Measurements from ENCODE around the gene MUC6. TPM values are rescaled to one million over a fixed set of nuclear protein-coding genes. Genes with fewer than 3 reads are reported as not detected.

Gene MUC6, protein sequence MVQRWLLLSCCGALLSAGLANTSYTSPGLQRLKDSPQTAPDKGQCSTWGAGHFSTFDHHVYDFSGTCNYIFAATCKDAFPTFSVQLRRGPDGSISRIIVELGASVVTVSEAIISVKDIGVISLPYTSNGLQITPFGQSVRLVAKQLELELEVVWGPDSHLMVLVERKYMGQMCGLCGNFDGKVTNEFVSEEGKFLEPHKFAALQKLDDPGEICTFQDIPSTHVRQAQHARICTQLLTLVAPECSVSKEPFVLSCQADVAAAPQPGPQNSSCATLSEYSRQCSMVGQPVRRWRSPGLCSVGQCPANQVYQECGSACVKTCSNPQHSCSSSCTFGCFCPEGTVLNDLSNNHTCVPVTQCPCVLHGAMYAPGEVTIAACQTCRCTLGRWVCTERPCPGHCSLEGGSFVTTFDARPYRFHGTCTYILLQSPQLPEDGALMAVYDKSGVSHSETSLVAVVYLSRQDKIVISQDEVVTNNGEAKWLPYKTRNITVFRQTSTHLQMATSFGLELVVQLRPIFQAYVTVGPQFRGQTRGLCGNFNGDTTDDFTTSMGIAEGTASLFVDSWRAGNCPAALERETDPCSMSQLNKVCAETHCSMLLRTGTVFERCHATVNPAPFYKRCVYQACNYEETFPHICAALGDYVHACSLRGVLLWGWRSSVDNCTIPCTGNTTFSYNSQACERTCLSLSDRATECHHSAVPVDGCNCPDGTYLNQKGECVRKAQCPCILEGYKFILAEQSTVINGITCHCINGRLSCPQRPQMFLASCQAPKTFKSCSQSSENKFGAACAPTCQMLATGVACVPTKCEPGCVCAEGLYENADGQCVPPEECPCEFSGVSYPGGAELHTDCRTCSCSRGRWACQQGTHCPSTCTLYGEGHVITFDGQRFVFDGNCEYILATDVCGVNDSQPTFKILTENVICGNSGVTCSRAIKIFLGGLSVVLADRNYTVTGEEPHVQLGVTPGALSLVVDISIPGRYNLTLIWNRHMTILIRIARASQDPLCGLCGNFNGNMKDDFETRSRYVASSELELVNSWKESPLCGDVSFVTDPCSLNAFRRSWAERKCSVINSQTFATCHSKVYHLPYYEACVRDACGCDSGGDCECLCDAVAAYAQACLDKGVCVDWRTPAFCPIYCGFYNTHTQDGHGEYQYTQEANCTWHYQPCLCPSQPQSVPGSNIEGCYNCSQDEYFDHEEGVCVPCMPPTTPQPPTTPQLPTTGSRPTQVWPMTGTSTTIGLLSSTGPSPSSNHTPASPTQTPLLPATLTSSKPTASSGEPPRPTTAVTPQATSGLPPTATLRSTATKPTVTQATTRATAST (N-terminal part only)
- polyA plus RNA-seq = not detected

DNA sequence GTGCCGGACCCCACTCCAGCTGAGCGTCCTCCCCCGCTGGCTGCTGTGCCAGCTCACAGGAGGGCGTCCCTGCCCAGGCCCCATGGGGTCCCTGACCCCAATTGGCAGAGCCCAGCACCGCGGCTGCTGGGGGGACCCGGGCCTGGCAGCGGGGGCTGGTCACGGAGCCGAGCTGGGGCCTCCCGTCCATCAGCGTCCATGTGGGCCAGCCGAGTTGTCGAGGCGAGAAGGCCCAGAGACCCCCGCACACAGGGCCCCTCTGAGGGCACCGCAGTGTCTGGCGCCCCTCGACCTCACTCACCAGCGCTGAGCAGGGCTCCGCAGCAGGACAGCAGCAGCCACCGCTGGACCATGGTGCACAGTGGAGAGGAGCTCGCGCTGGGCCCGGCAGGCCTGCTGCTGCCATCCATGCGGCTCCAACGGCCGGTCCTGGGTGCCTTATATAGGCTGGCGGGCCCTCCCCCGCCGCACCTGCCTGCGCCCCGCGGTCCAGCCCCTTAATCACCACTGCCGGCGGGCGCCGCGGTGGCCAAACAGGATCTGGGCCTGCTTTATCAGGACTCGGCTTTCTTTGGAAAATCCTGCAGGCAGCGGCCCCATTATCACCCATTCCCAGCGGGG, at the start of gene MUC6:
MUC6 (minus strand) TSS at position 416 of the 621 bp plus-strand sequence; CDS start at position 353, 63 bp downstream.
- no peak for DNase-seq
- Mint-ChIP-seq H3K27me3 (ENCODE audit: low read depth in 3 of 3) (peaks cover 3 to 11% (median 4%) of the 10 kb centered on the region in 3 donors), H3K4me1 (no peaks in the 10 kb centered on the region), H3K27ac (no peak within 1 kb of the TSS), H3K9me3 (no peaks in the 10 kb centered on the region), H3K4me3 (no peak within 1 kb of the TSS), H3K36me3 (no peaks in the 10 kb centered on the region)

DNA sequence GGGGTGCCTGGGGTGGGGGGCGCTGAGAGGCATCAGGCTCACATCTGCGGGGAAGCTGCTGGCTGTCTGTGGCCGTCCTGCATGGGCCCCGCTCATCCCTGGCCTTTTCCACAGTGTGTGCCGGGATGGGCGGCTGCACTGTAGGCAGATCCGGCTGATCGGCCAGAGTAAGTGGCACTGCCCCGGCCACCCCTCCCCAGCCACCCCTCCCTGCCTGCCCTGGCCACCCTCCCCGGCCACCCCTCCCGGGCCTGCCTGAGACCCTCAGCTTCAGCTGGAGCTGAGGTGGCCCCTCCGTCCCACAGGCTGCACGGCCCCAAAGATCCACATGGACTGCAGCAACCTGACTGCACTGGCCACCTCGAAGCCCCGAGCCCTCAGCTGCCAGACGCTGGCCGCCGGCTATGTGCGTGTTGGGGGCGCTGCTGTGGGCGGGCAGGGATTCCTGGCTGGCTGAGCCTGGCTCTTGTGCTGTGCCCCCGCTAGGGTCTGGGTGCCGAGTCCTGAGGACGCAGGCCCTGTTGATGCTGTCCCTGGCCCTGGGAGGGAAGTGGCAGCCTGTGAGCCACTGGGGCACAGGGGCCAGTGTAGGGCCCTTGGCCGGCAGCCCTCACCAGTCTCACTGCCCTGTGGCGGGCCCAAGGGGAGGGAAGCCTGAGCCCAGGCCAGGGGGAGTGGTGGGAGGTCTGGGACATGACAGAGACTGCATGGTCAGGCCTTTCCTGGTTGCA, 49.1 kb upstream of the MUC6 start:
- no peaks in the 10 kb centered on the region for H3K4me1 Mint-ChIP-seq
- no peak overlapping the region for H3K27ac Mint-ChIP-seq
- H3K36me3 Mint-ChIP-seq = no peaks in the 10 kb centered on the region
- H3K9me3 Mint-ChIP-seq = no peaks in the 10 kb centered on the region
- no peaks in the 10 kb centered on the region for H3K27me3 Mint-ChIP-seq (ENCODE audit: low read depth in 3 of 3)
- no peak overlapping the region for H3K4me3 Mint-ChIP-seq
- no peak for DNase-seq

DNA sequence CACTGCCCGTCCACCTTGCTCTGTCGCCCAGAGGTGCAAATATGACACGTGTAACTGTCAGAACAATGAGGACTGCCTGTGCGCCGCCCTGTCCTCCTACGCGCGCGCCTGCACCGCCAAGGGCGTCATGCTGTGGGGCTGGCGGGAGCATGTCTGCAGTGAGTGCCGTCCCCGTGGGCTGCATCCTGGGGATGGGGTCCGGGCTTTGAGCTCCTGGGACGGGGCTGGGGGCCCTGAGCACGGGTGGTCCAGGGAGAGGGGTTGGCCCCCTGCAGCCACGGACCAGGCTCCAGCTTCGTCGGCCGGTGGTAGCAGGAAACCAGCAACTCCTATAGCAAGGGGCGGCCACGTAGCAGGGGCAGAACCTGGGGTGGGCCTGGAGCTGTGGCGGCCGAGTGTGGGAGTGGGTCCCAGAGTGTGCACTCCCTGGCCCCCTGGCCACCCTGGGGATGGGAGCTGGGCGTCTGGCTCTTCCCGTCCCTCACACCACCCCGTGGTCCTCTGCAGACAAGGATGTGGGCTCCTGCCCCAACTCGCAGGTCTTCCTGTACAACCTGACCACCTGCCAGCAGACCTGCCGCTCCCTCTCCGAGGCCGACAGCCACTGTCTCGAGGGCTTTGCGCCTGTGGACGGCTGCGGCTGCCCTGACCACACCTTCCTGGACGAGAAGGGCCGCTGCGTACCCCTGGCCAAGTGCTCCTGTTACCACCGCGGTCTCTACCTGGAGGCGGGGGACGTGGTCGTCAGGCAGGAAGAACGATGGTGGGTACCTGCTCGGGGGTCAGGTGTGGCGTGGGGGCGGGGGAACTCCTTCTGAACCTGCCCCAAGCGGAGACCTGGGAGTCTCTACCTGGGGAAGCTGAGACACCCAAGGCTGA, 48.3 kb upstream of the MUC6 start:
- Mint-ChIP-seq H3K27me3 (ENCODE audit: low read depth in 3 of 3) (no peaks in the 10 kb centered on the region), H3K36me3 (no peaks in the 10 kb centered on the region), H3K4me1 (no peaks in the 10 kb centered on the region), H3K4me3 (no peak overlapping the region), H3K9me3 (no peaks in the 10 kb centered on the region), H3K27ac (no peak overlapping the region)
- peak in 1 of 3 donors; percentile 8 for DNase-seq

DNA sequence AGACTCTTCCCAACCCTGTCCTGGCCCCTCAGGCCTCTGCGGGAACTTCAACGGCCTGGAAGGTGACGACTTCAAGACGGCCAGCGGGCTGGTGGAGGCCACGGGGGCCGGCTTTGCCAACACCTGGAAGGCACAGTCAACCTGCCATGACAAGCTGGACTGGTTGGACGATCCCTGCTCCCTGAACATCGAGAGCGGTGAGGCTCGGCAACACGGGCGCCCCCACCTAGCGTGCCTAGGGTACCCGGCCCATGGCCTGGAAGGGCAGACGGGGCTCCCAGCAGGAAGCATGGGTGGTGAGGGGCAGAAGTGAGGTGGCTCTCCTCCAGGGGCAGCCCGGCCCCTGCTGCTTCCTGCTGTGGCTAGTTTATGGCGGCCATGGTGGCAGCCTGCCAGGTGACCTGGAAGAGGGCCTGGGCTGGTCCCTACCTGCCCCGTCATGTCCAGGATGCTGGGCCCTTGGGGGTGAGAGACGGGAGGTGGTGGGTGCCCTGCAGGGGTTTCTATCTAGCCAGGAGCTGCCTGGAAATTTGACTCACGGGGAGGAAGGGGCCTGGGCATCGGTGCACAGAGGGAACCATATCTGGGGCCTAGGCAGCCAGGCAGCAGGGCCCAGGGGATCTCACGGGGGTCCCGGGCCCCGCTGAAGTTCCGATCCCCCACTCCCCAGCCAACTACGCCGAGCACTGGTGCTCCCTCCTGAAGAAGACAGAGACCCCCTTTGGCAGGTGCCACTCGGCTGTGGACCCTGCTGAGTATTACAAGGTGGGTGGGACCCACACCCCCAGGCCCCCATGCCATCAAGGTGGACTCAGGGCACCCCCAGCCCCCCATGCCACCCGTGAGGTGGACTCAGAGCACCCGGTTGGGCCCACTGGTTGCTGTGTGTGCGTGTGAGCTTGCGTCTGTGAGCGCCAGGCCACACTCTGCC, 47.4 kb upstream of the MUC6 start:
- no peak for DNase-seq

DNA sequence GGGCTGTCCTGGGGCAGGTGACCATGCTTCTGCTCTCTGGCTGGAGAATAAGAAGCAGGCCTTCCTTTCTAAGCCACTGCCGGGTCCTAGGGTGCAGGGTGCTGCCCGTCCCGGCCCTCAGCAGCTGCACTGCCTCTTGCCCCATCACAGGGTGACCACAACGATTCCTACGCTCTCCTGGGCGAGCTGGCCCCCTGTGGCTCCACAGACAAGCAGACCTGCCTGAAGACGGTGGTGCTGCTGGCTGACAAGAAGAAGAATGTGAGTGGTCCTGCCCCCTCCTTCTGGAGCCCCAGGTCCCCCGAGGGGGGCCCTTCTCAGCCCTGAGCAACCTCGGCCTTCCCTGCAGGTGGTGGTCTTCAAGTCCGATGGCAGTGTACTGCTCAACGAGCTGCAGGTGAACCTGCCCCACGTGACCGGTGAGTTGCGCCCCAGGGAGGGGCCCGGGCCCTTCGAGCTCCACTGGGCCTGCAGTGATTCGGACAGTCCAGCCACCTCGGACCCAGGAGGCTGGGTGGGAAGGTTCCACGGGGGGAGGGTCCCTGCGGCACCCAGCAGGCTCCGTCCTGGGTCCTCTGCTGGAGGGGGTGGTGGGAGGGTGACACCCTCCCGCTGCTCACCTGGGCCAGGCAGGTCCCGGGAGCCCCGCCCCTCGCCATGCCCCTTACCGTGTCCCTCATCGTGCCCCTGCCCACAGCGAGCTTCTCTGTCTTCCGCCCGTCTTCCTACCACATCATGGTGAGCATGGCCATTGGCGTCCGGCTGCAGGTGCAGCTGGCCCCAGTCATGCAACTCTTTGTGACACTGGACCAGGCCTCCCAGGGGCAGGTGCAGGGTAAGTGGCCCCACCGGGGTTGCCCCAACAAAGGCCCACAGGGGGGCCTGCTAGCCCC, 46.5 kb upstream of the MUC6 start:
- H3K9me3 Mint-ChIP-seq = no peaks in the 10 kb centered on the region

More for the DNA sequence above, 47.4 kb upstream of the MUC6 start:
- no peak overlapping the region for H3K27ac Mint-ChIP-seq
- H3K9me3 Mint-ChIP-seq = no peaks in the 10 kb centered on the region
- H3K27me3 Mint-ChIP-seq (ENCODE audit: low read depth in 3 of 3) = no peaks in the 10 kb centered on the region
- no peaks in the 10 kb centered on the region for H3K36me3 Mint-ChIP-seq
- H3K4me3 Mint-ChIP-seq = no peak overlapping the region
- H3K4me1 Mint-ChIP-seq = no peaks in the 10 kb centered on the region

DNA sequence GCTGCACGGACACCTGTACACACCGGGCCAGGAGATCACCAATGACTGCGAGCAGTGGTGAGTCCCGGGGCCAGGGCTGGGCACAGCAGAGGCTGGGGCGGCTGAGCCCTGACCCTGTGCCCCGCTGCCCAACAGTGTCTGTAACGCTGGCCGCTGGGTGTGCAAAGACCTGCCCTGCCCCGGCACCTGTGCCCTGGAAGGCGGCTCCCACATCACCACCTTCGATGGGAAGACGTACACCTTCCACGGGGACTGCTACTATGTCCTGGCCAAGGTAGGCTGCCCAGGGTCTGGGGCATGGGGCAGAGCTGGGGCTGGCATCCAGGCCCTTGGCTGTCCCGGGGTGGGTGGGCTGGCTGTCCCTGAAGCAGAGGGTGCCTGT, 45.8 kb upstream of the MUC6 start:
- Mint-ChIP-seq H3K27ac (no peak overlapping the region), H3K27me3 (ENCODE audit: low read depth in 3 of 3) (no peaks in the 10 kb centered on the region), H3K9me3 (no peaks in the 10 kb centered on the region), H3K4me1 (no peaks in the 10 kb centered on the region), H3K36me3 (no peaks in the 10 kb centered on the region), H3K4me3 (no peak overlapping the region)
- no peak for DNase-seq

More for the DNA sequence above, 46.5 kb upstream of the MUC6 start:
- Mint-ChIP-seq H3K4me1 (no peaks in the 10 kb centered on the region), H3K27ac (no peak overlapping the region), H3K36me3 (no peaks in the 10 kb centered on the region), H3K4me3 (no peak overlapping the region), H3K27me3 (ENCODE audit: low read depth in 3 of 3) (no peaks in the 10 kb centered on the region)
- no peak for DNase-seq

DNA sequence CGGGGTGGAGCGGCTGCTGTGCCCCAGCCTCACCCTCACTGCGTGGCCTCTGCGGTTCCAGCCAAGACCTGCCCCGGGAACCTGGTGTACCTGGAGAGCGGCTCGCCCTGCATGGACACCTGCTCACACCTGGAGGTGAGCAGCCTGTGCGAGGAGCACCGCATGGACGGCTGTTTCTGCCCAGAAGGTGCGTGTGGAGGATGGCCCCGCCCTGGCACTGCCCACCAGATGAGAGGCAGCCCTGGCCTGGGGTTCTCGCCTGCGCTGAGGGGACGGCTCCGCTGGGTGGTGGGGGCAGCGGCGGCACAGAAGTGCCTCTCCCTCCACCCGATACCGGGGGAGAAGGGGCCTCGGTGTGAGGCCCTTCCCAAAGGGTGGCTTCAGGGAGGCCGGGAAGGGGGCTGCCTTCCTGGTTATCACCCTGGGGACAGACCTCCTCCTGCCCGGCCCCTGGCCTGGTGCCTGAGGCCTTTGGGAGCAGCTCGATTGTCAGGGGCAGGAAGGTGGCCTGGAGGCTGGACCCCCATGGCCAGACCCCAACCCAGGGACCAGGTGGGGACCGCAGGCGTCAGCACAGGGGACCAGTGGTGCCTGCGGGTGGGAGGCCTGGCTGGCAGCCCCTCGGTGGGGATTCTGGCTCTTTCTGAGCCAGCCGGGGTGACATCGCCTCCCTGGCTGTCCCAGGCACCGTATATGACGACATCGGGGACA, 45.2 kb upstream of the MUC6 start:
- Mint-ChIP-seq H3K27ac (no peak overlapping the region), H3K4me3 (no peak overlapping the region), H3K9me3 (no peaks in the 10 kb centered on the region), H3K36me3 (no peaks in the 10 kb centered on the region), H3K4me1 (no peaks in the 10 kb centered on the region), H3K27me3 (ENCODE audit: low read depth in 3 of 3) (no peaks in the 10 kb centered on the region)
- DNase-seq = no peak

DNA sequence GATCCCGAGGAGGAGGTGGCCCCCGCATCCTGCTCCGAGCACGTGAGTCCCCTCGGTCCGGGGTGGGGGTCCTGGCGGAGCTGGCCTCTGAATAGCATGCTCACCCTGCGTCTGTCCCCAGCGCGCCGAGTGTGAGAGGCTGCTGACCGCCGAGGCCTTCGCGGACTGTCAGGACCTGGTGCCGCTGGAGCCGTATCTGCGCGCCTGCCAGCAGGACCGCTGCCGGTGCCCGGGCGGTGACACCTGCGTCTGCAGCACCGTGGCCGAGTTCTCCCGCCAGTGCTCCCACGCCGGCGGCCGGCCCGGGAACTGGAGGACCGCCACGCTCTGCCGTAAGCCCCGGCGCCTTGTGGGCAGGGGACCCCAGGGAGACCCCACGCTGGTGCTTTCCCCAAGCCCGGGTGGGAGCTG, 41.7 kb upstream of the MUC6 start:
- Mint-ChIP-seq H3K4me3 (no peak overlapping the region), H3K4me1 (no peaks in the 10 kb centered on the region), H3K27ac (no peak overlapping the region), H3K27me3 (ENCODE audit: low read depth in 3 of 3) (peaks cover 0 to 2% (median 2%) of the 10 kb centered on the region in 3 donors), H3K36me3 (no peaks in the 10 kb centered on the region), H3K9me3 (no peaks in the 10 kb centered on the region)
- DNase-seq = no peak

DNA sequence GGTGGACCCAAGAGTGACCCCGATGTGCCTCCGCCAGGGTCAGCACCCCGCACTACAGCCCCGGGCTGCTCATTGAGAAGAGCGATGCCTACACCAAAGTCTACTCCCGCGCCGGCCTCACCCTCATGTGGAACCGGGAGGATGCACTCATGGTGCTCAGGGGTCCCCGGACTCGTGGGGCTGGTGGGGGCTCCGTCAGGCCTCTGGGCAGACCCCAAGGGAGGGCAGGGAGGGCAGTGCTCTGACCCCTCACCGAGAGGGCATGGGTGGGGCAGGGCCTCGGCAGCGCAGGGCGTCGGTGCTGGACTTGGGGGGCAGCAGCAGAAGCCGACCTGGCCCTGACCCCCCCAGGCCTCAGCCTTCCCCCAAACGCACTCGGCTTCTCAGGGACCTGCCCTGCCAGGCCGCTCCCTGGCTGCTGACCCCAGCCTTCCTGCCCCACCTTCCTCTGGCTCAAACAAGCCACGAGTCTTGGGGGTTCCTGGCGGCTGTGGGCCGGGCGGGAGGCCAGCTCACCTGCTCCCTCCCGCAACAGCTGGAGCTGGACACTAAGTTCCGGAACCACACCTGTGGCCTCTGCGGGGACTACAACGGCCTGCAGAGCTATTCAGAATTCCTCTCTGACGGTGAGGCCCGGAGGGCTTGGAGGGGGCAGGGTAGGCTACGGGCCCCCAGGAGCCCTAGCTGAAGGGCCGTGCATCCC, 41.0 kb upstream of the MUC6 start:
- Mint-ChIP-seq H3K27ac (no peak overlapping the region), H3K27me3 (ENCODE audit: low read depth in 3 of 3) (peaks cover 0 to 2% (median 2%) of the 10 kb centered on the region in 3 donors), H3K4me3 (no peak overlapping the region), H3K36me3 (no peaks in the 10 kb centered on the region), H3K4me1 (no peaks in the 10 kb centered on the region), H3K9me3 (no peaks in the 10 kb centered on the region)
- DNase-seq = no peak

DNA sequence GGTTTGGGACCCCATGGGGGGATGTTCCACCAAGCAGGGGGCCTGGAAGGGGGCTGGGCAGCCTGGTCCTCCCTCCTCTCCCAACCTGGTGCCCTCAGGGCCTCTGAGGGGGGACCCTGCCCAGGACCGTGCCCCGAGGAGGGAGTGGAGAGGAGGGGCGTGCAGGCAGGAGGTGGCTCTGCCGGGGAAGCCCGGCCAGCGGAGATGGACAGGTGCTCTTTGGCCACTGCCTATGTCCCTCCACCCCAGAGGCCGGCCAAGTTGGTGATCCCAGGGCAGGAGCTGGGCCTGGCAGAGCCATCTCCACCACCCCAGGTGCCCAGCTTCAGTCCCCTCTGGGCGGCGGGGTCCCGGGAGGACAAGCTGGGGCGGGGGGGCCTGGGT, 40.5 kb upstream of the MUC6 start:
- no peaks in the 10 kb centered on the region for H3K9me3 Mint-ChIP-seq
- H3K4me3 Mint-ChIP-seq = no peak overlapping the region
- no peaks in the 10 kb centered on the region for H3K4me1 Mint-ChIP-seq
- no peak overlapping the region for H3K27ac Mint-ChIP-seq
- no peak for DNase-seq
- peaks cover 0 to 2% (median 2%) of the 10 kb centered on the region in 3 donors for H3K27me3 Mint-ChIP-seq (ENCODE audit: low read depth in 3 of 3)
- no peaks in the 10 kb centered on the region for H3K36me3 Mint-ChIP-seq
